ENCODE results near the gene CCDC175.

The CCDC175 gene

GRCh38 chr14:59538936-59539335 lies 37.7 kb downstream of the CCDC175 start:
- no peak for DNase-seq

GRCh38 chr14:59537476-59537875 lies 39.1 kb downstream of the CCDC175 start:
- no peak for DNase-seq

- DNase-seq, result no peak
Observed at GRCh38 chr14:59534361-59534987, 42.1 kb downstream of the CCDC175 start.

GRCh38 chr14:59532419-59532818 lies 44.2 kb downstream of the CCDC175 start:
- no peak for DNase-seq

GRCh38 chr14:59530349-59530748 lies 46.3 kb downstream of the CCDC175 start:
- no peak for DNase-seq

- DNase-seq, result no peak
Observed at GRCh38 chr14:59529189-59529588, 47.4 kb downstream of the CCDC175 start.

GRCh38 chr14:59520224-59520623 lies 56.4 kb downstream of the CCDC175 start:
- no peak for DNase-seq

GRCh38 chr14:59511916-59512575 lies 64.6 kb downstream of the CCDC175 start:
- peak; percentile 51 for DNase-seq

- no peak for DNase-seq
Observed at GRCh38 chr14:59510966-59511365, 65.6 kb downstream of the CCDC175 start.

GRCh38 chr14:59510001-59510400 lies 66.6 kb downstream of the CCDC175 start:
- DNase-seq, result no peak

- no peak for DNase-seq
Observed at GRCh38 chr14:59509101-59509500, 67.5 kb downstream of the CCDC175 start.

- DNase-seq, result no peak
Observed at GRCh38 chr14:59507752-59508103, 68.9 kb downstream of the CCDC175 start.

- DNase-seq, result peak; percentile 69
Observed at GRCh38 chr14:59507063-59507751, 69.4 kb downstream of the CCDC175 start.

GRCh38 chr14:59503256-59503655 lies 73.4 kb downstream of the CCDC175 start:
- no peak for DNase-seq

- no peak for DNase-seq
Observed at GRCh38 chr14:59500732-59501131, 75.9 kb downstream of the CCDC175 start.

GRCh38 chr14:59492384-59492783 lies 84.2 kb downstream of the CCDC175 start:
- no peak for DNase-seq

- DNase-seq, result no peak
Observed at GRCh38 chr14:59490756-59491155, 85.9 kb downstream of the CCDC175 start.

GRCh38 chr14:59484639-59485175 lies 91.9 kb downstream of the CCDC175 start:
- DNase-seq, result no peak

GRCh38 chr14:59483819-59484638 lies 92.6 kb downstream of the CCDC175 start, which contains the start of the genes JKAMP and L3HYPDH:
Gene JKAMP (plus strand): TSS chr14:59484517. CDS start chr14:59484590, 73 bp downstream.
Gene L3HYPDH (minus strand): TSS chr14:59484408. CDS start chr14:59484316, 92 bp downstream.
- DNase-seq, result peak; percentile 94

GRCh38 chr14:59483363-59483762 lies 93.2 kb downstream of the CCDC175 start:
- DNase-seq, result no peak

GRCh38 chr14:59482541-59483331 lies 93.9 kb downstream of the CCDC175 start:
- peak; percentile 44 for DNase-seq
